Adrenal gland (tissue), 5 donors: ENCODE data around the gene ITPA.

ENCODE experiments used
- POLR2A ChIP-seq, 2 donors: fragments of 450-650 bp; IDR thresholded peaks; one replicate each; pipeline ENCODE4 v1.6.1; 2017; ENCODE audit warnings: antibody characterized with exemption in 2 of 2, mild to moderate bottlenecking in 2 of 2, moderate library complexity in 1 of 2
- TF ChIP-seq, protein P1 (sequence below), 6 experiments: fragments of 450-650 bp in 4 of 6; fragments of 200-600 bp in 2 of 6; sonication (generic) in 1 of 6; IDR thresholded peaks; 1 replicate in 5 of 6; 2 replicates in 1 of 6; pipeline versions ENCODE4 v1.5.1 to v1.8.0; 2016 to 2021; ENCODE audit warnings: antibody characterized with exemption in 6 of 6, mild to moderate bottlenecking in 2 of 6, moderate library complexity in 1 of 6
- donor health status: DM: no; HTN: no; CAD: no.

DNA sequence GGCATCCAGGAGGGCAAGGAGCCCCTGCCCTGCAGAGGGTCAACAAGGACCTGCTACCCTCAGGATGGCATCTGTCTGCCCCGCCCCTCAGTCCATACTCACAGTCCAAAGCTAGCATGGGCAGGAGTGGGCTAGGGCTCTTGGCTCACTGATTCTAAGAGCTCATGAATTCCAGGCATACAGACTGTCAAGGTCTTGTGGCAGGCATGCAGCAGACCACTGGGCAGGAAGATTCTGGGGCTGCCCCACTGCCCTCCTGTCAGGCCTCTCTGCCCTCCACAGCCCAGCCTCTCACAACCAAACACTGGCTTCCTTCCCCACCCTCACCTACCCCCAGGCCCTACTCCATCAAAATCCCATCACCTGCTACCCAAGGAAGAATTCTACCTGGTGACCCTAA is 35.3 kb downstream of the ITPA start:
- TF ChIP-seq, protein P1, sequence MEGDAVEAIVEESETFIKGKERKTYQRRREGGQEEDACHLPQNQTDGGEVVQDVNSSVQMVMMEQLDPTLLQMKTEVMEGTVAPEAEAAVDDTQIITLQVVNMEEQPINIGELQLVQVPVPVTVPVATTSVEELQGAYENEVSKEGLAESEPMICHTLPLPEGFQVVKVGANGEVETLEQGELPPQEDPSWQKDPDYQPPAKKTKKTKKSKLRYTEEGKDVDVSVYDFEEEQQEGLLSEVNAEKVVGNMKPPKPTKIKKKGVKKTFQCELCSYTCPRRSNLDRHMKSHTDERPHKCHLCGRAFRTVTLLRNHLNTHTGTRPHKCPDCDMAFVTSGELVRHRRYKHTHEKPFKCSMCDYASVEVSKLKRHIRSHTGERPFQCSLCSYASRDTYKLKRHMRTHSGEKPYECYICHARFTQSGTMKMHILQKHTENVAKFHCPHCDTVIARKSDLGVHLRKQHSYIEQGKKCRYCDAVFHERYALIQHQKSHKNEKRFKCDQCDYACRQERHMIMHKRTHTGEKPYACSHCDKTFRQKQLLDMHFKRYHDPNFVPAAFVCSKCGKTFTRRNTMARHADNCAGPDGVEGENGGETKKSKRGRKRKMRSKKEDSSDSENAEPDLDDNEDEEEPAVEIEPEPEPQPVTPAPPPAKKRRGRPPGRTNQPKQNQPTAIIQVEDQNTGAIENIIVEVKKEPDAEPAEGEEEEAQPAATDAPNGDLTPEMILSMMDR (IDR thresholded peaks at IDR 0.05), result no peak
- no peak for TF ChIP-seq POLR2A (IDR thresholded peaks at IDR 0.05)
